HG02870 (cell line): ENCODE results near the gene IGF2R.

Source experiments
- ATAC-seq: cut with Tn5 transposase; IDR thresholded peaks from one replicate; pipeline ENCODE4 v1.9.1; 2021; ENCODE audit warnings: mild to moderate bottlenecking, moderate library complexity; ENCODE audit not compliant: unreplicated experiment

The IGF2R gene

GRCh38 chr6:160024152-160024551 is 55.3 kb downstream of the IGF2R start:
- ATAC-seq, result no peak

GRCh38 chr6:160027076-160027475 is 58.2 kb downstream of the IGF2R start:
- ATAC-seq, result no peak

- no peak for ATAC-seq
Observed at GRCh38 chr6:160027931-160028330, 59.0 kb downstream of the IGF2R start.

GRCh38 chr6:160028487-160029275 is 59.8 kb downstream of the IGF2R start:
- ATAC-seq, result no peak

- ATAC-seq, result no peak
Observed at GRCh38 chr6:160029525-160029924, 60.6 kb downstream of the IGF2R start.

GRCh38 chr6:160030103-160030502 is 61.2 kb downstream of the IGF2R start:
- ATAC-seq, result no peak

- no peak for ATAC-seq
Observed at GRCh38 chr6:160031442-160031841, 62.6 kb downstream of the IGF2R start.

- ATAC-seq, result no peak
Observed at GRCh38 chr6:160031871-160032270, 63.0 kb downstream of the IGF2R start.

GRCh38 chr6:160032538-160032937 is 63.7 kb downstream of the IGF2R start:
- ATAC-seq, result no peak

- no peak for ATAC-seq
Observed at GRCh38 chr6:160034036-160034930, 65.4 kb downstream of the IGF2R start.

- ATAC-seq, result no peak
Observed at GRCh38 chr6:160035241-160035640, 66.4 kb downstream of the IGF2R start.

- ATAC-seq, result no peak
Observed at GRCh38 chr6:160035693-160036330, 66.9 kb downstream of the IGF2R start.

GRCh38 chr6:160036331-160036695 is 67.4 kb downstream of the IGF2R start:
- no peak for ATAC-seq

GRCh38 chr6:160036790-160037206 is 67.9 kb downstream of the IGF2R start:
- ATAC-seq, result no peak

- no peak for ATAC-seq
Observed at GRCh38 chr6:160038479-160038878, 69.6 kb downstream of the IGF2R start.

GRCh38 chr6:160039441-160039840 is 70.6 kb downstream of the IGF2R start:
- ATAC-seq, result no peak

GRCh38 chr6:160040055-160040454 is 71.2 kb downstream of the IGF2R start:
- no peak for ATAC-seq

- ATAC-seq, result no peak
Observed at GRCh38 chr6:160040527-160041264, 71.8 kb downstream of the IGF2R start.

GRCh38 chr6:160041608-160042007 is 72.7 kb downstream of the IGF2R start:
- ATAC-seq, result no peak

- no peak for ATAC-seq
Observed at GRCh38 chr6:160042014-160042773, 73.3 kb downstream of the IGF2R start.
